Middle frontal gyrus (tissue), 1 donor: Measurements from ENCODE around the gene PRSS37.
"Not testable (repeated sequence)": the region's sequence is repeated elsewhere in the genome, so short reads cannot be mapped to it uniquely, and the experiment has no call there.

Source experiments
- DNase-seq: peaks from one replicate; pipeline ENCODE4 v3.0.0-alpha.2; 2015; ENCODE audit warnings: low spot score; ENCODE audit errors: extremely low spot score

The PRSS37 gene, protein sequence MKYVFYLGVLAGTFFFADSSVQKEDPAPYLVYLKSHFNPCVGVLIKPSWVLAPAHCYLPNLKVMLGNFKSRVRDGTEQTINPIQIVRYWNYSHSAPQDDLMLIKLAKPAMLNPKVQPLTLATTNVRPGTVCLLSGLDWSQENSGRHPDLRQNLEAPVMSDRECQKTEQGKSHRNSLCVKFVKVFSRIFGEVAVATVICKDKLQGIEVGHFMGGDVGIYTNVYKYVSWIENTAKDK

DNA sequence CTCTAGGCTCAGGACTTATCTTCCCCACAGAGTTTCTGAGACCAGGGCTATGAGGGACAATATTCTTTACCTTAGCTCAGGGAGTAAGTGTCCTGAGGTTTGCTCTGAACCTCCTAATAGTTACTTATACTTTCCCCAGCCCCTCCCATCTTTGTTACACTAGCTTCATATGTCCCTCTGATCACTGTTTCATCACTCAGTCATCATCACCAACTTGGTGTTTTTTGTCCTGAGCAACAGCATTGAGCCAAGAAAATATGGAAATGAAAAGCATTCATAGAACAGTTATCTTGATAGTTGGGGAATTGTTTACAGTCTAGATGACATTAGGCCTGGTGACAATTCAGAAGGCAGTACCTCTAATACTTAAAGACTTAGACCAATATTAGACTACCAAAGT lies at the start of gene PRSS37:
Gene PRSS37 (minus strand): TSS at position 101 of the 400 bp plus-strand sequence. CDS start 436 bp downstream, outside the sequence.
- DNase-seq, result no peak

DNA sequence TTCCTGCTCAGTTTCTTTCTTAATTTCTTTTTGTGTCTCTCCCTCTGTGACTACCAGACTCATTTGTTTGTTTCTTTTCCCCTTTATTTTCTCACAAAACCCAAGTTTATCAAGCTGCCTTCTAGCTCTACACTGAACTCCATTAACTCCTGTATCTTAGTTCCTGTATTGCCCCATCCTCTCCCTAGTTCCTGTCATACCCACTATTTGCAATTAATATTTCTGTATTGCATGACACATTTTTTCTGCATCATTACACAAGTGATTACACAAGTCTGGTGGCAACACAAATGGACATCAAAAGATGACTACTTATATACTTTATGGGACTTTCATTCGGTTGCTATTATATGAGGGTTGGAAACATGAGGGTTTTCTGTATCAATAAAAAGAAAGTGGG lies 48.0 kb upstream of the PRSS37 start:
- no peak for DNase-seq

DNA sequence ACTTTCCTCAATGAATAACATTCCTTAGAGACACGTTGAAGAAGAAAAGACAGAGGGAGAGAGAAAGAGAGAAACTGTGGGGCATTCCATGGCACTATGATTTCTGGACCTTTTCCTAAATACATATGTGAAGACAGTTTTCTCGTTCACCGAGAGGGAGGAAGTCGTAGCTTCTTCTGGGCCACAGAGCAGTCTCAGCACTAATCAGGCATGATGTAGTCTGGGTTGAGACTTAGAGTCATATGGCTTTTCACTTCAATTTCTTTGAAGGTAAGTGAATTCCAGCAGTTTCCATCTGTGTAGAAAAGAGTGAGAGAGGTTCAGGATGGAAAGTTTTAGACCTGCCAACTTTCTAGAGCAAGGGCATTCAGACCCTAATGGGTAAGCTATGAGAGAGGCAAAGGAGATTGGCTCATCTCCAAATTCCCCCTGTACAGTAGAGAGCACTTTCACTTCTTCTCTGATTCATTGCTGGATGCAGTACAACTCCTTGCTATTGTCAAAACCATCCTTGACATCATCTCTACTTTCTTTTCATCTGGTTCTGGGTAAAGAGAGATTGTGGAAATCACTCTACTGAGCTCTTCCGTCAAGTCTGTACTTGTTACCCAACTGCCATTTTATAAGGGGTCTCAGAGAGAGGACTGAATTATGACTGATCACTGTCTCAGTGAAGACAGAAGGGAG lies 43.4 kb upstream of the PRSS37 start:
- no peak for DNase-seq

DNA sequence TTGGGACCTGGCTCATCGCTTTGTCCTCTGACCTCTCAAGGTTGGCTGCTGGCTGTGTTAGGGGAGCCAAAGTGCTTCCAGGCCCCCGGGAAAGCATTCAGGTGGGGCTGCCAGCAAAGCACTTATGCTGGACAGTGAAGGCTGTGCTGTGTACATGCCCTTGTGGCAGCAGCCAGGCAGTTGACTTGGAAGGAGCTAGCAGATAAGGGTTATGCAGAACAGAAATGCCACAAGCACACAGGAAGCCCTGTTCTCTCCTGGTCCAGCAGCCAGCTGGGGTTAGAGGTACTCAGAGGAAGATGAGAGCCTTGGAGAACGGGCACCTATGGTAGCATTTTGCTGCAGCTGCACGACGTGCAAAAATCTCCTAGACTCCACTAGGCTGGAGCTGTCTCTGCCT lies 39.7 kb upstream of the PRSS37 start:
- no peak for DNase-seq

DNA sequence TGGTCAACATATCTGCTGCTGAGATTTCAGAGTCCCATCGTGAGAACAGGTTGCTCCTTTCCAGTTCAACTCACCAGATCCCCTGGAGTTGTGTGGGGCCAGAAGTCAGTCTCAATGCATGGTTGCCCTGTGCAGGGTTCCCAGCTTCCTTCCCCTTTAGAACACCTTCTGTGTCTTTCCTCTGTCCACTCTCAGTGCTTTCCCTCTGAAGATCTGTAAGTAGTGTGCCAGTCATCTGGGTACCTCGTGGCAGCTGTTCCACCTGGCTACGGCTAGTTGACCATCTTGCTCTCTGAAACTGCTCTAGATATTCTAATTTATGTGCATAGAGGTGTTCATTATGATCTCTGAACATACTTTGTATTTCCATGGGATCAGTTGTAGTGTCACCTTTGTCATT lies 36.1 kb upstream of the PRSS37 start:
- no peak for DNase-seq

DNA sequence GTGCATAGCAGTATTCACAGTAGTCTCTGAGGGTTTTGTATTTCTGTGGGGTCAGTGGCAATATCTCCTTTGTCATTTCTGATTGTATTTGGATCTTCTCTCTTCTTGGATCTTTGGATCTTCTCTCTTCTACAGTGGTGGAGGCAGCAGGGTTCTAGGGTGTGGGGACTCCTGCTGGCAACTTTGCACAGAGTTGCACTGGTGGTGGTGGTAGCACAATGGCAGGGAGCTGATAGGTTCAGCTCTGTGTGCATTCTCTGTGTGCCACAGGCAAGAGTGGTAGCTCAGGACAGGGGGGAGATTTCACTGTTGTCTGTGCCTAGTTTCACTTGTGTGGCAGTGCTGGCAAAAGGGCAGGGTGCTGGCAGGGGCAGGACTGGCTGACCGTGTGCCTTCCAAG lies 35.1 kb upstream of the PRSS37 start:
- no peak for DNase-seq

DNA sequence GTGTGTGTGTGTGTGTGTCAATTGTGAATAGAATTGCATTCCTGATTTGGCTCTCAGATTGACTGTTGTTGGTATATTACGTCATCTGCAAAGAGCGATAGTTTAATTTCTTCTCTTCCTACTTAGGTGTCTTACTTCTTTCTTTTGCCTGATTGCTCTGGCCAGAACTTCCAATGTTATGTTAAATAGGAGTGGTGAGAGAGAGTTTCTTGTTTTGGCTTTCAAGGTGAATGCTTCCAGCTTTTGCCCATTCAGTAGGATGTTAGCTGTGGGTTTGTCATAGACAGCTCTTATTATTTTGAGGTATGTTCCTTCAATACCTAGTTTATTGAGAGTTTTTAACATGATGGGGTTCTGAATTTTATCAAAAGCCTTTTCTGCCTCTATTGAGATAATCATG lies 34.2 kb upstream of the PRSS37 start:
- DNase-seq, result no peak

DNA sequence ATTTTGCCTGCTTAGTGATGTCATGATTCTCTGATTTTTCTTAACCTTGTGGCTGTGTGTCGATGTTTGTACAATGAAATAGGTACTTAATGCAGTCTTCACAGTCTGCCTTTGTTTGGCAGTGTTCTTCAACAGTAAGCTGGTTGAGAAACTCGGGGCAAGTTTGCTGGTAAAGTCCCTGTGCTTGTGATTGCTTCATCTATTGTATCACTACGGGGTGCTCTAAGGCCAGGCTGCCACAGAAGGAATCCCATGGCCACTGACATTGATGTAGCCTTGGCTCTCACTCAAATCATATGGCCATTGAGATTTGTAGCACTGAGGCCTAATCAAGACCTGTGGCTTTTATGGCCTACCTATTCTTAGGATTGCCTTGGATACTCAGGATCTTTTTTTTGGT lies 33.5 kb upstream of the PRSS37 start:
- no peak for DNase-seq

DNA sequence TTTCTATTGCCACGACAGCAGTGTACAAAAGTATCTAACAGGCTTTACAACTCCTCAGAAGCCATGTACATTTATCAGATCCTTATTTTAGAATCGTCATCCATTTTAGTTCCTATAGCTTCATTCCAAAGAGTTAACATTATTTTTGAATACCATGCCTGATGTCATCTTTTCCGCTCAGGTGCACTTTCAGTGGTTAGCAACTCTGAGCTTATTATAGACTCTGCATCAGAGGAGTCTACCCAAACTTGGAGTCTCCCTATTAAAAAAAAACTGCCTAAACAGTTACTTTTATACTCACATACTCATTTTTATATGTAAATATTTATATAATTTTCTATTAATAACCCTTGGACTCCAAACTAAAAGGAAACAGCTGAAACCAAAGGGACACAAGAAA lies 31.6 kb upstream of the PRSS37 start:
- no peak for DNase-seq

DNA sequence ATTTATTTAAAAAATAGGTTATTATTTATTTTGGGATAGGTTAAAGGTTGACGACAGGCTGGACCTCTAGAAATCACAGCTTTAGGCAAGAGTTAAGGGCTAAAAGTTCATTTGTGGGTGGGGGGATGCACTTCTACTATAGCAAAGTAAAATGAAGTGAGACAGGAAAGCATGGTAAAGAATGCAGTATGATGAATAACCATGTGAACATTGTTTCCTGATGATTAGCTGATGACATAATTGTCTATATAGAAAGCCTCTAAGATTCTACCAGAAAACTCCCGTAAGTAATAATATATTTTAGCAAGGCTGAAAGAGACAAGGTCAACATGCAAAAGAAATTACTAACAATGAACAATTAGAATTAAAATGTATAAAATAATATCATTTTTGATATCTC lies 25.7 kb upstream of the PRSS37 start:
- DNase-seq, result no peak

DNA sequence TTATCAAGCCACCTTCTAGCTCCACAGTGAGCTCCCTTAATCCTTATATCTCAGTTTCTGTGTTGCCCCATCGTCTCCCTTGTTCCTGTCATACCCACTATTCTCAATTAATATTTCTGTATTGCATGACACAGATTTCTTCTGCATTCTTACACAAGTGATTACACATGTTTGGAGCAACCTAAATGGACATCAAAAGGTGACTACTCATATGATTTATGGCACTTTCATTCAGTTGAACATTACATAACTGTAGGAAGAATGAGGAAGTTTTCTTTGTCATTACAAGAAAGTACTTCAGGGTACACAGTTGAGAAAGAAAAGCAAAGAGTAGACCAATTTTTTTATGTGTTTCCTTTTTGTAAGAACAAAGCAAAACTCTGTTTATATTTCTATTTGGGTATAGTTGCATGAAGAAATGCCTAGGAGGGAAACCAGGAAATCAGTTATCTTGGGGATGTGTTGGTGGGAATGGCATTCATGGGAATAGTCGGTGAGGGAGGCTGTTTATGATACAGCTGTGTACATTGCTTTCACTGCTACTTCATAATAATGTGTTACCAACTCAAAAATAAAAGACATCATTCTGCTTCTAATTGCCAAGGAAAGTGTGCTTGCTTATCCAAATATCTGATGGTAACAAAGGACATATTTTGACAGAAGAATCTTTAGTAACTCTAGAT lies 23.6 kb upstream of the PRSS37 start:
- DNase-seq, result no peak

DNA sequence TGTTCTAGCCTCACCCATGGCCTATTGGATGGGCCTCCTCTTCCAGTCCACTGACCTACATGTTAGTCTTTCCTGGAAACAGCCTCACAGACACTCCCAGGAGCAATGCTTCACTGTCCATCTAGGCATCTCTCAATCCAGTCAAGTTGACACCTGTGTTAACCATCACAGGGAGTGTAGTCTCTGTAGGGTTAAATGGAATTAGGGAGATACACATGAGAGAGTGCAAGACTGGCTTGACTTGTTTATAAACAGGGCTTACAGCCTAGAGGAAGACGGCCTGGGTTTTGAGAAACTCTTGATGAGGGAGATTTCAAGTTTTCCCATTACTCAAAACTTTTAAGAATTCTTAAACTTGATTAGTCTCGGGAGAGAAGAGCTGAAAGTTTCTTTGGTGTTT lies 18.9 kb upstream of the PRSS37 start:
- DNase-seq, result no peak

DNA sequence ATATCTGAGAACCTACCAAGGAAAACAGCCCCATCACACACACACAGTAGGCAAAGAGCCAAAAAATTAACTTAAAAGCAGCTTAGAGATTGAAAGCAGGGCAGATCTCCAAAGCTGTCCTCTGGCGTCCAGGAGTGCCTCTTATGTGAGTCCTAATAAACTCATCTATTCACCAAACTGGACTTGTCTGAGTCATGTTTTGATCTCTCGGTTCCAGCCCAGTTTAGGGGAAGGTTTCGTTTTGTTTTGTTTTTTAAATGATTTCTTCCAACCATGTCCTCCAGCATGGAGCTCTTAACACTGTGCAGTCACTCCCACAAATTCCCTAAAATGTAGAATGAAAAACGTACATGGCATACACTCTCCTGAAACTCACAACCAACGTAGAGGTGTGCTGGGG lies 6.7 kb upstream of the PRSS37 start:
- no peak for DNase-seq

DNA sequence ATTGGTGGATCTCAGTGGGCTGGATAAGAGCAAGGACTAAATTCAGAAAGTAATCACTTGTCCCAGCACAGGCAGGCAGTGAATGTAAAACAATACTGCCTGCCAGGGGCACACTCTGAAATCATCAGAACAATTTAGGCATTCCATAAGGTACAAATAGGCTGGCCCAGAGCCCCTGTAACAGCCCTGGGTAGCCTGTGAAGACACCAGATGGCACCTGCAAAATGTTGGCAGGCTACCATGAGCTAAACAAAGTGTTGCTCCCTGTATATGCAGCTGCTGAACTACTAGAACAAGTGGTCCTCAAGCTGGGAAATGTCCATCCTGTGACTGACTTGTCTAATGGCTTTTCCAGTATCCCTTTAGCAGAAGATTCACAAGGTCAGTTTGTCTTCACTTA lies 3.0 kb upstream of the PRSS37 start:
- DNase-seq, result no peak

DNA sequence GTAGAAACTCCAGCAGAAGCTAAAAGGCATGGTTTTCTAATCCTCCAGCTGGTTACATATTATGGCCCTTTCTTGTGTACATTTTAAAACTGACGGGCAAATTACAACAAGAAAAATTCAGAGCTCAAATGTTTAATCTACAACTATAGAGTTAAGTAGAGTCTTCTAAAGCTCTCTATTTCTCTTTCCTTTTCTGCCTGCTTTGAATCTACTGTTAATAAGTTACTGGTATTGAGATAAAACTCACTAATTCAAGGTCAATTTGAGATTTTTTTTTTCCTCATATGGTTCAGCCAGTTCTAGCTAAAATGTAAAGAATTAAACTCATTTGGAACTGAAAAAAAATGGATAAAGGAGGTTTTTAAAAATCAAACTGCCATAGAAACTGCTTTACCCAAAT lies 1.6 kb upstream of the PRSS37 start:
- no peak for DNase-seq

DNA sequence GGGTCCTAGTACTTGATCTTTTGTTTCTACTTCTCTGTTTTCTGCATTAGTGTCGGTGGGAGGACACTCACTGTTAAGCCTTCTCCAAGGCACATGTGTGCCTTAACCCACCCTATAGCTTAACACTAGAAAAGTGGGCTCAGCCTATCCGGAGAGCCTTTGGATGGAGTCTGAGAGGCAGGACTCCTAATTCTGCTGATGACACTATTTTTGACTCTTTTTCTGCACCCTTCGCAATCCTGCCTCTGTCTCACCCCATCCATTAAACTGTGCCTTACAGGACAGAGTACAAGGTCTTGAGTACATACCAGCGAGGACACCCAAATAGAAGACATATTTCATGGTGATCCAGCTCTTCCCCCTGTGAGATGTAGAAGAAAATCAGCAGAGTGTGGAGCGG lies 577 bp downstream of the PRSS37 start:
- DNase-seq, result no peak

DNA sequence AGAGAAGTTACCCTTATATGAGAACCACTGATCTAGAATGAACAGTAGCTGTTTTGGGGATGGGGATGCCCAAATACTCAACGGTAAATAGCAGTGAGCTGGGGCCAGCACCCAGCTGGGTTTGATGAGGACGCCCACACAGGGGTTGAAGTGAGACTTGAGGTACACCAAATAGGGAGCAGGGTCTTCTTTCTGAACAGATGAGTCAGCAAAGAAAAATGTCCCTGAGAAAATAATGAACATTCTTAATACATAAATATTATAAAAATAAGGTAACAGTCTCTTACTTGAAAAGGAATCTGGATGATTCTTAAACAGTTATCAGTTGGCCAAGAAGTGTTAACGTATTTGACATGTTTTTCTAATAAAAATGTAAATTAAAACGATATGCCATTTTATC lies 2.0 kb downstream of the PRSS37 start:
- no peak for DNase-seq

DNA sequence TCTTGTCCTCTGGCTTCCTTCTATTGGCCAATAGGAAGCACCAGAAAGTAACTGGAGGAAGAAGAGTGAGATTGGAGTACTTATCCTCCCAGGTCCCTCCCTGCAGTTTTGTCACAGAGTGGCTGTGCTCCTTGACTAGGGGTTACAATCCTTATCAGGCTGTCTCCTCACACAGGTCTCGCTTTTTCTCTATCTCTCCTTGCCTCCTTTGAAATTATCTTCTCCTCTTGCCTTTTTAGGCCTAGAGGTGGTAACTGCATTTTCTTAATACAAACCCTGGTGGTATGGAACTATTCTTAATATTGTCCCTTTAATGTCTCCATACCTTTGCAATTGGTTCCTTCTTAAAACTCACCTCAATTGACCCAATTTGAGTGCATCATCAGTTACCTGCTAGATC lies 2.7 kb downstream of the PRSS37 start:
- no peak for DNase-seq

DNA sequence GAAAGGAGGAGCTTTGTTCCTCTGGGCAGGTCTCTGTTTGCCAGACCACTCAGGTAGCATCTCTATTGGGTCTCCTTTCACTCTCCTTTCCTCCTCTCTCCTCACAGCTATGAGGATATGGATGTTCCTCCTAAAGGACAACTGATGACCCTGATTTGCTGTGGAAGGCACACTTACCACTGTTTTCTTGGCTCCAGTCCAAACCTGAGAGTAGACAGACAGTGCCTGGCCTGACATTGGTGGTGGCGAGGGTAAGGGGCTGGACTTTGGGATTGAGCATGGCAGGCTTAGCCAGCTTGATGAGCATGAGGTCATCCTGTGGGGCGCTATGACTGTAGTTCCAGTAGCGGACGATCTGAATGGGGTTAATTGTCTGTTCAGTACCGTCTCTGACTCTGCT lies 3.6 kb downstream of the PRSS37 start:
- no peak for DNase-seq

DNA sequence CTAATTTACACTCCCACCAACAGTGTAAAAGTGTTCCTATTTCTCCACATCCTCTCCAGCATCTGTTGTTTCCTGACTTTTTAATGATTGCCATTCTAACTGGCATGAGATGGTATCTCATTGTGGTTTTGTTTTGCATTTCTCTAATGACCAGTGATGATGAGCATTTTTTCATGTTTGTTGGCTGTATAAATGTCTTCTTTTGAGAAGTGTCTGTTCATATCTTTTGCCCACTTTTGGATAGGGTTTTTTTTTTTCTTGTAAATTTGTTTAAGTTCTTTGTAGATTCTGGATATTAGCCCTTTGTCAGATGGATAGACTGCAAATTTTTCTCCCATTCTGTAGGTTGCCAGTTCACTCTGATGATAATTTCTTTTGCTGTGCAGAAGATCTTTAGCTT lies 18.9 kb downstream of the PRSS37 start:
- not testable (repeated sequence) for DNase-seq

DNA sequence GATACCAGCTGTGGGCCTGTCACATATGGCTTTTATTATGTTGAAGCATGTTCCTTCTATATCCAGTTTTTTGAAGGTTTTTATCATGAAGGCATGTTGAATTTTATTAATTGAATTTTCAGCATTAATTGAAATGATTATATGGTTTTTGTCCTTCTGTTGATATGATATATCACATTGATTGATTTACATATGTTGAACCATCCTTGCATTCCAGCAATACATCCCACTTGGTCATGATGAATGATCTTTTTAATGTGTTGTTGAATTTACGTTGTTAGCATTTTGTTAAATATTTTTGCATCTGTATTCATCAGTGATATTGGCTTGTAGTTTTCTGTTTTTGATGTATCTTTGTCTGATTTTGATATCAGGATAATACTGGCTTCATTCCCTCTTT lies 21.2 kb downstream of the PRSS37 start:
- no peak for DNase-seq

DNA sequence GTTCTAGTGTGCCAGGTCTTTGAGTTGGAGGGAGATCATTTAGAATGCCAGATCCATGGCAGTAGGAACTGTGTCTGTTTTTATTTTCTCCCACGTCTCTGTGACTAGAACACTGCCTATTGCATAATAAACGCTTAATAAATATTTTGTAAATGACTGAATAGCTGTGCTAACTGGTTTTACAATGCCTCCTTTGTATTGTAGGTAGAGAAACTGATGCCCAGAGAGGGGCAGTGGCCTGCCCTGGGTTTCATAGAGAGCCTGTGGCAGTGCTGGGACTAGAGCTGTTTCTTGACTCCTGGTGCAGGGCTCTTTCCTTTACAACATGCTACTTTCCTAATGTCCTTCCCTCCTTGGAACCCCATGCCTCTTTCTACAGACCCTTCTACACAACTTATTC lies 48.8 kb downstream of the PRSS37 start:
- no peak for DNase-seq

DNA sequence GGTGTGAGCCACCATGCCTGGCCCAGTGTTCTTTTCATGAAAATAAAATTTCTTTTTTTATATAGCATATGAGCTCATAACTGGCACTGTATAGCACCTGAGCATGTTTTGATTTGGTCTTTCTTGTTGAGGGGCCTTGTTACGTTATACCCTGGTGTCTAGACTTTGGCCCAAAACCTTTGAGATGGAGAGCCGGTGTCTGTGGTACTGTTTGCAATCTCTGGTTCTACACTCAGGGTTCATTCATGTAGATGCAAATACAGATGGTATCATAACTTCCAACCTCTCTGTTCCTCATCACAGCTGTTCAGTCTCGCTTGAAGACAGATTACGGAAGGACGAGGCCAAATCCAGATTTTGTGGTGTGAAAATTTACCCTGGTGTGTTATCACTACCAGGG lies 51.4 kb downstream of the PRSS37 start, which contains the start of gene TAS2R5:
Gene TAS2R5 (plus strand): TSS at position 301 of the 400 bp plus-strand sequence. CDS start 145 bp downstream, outside the sequence.
- no peak for DNase-seq
